Eye (tissue), 1 donor: ENCODE results near the gene STIM1.
"Not testable (repeated sequence)": the region's sequence is repeated elsewhere in the genome, so short reads cannot be mapped to it uniquely, and the experiment has no call there.

ENCODE experiments used
- DNase-seq: peaks from one replicate; pipeline ENCODE4 v3.0.0-alpha.2; 2015

The STIM1 gene

DNA sequence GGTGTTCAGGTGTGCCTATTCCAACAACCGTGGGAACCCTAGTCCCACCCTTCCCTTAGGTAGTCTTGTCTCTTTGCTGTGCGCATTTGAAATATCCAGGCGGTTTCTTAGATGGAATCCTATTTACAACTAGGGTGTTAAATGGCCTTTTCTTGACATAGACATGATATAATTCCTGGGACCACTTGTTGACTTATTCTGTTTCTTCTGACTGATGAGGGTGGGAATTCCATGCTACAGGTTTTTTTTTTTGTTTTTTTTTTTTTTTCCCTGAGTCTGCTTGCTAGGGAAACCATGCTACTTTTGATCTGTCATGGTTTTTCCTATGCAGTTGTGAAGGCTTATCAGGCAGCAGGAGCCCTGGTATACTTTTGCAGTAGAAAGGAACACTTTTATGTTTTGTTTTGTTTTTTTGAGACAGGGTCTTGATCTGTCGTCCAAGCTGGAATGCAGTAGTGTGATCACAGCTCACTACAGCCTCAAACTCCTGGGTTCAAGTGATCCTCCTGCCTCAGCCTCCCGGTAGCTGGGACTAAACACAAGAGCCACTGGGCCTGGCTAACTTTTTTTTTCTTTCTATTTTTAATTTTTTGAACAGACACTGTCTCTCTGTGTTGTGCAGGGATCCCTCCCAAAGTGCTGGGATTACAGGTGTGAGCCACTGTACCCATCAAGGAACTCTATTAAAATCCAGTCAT lies 1.5 kb downstream of the STIM1 start:
- DNase-seq: no peak

DNA sequence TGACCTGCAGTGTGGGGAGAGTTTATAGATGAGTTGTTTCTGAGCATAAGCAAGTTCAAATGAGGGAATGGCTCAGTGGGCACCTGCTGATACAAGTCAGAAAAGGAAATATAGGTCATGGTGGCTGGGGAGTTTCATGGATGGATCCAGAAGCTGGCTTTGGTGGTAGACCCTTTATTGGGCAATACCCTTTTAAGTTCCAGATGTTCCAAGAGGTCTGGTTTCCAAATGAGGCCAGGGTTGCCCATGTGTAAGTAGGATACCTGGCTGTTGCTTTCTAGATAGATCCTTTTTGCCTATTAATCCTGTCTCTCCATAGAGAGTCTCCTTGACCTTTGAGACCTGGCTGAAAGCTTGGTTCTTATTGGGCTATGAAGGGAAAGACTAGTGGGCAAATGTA lies 2.2 kb downstream of the STIM1 start:
- no peak for DNase-seq

DNA sequence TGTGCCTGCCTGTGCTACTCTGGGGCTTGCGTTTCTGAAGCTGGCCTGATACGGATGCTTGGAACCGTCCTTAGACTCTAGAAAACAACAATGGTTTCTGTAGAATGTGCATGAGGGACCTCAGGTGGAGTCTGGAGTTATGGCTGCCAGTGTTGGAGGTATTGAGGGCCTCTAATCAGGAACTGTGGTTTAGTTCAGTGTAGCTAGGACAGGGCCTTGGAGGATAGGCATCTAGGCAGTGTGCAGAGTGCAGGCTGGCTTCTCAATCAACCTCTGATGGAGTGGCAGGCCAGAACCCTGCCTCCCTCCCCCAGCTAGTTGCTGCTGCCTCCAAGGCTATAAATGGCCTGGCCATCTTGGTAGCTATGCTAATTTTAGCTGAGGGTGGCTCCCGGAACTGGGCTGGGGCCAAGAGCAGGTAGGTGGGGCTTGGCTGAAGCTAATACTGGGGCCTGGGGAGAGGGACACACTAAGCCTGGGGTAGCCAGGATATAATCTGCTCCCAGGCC lies 4.0 kb downstream of the STIM1 start:
- DNase-seq: no peak

DNA sequence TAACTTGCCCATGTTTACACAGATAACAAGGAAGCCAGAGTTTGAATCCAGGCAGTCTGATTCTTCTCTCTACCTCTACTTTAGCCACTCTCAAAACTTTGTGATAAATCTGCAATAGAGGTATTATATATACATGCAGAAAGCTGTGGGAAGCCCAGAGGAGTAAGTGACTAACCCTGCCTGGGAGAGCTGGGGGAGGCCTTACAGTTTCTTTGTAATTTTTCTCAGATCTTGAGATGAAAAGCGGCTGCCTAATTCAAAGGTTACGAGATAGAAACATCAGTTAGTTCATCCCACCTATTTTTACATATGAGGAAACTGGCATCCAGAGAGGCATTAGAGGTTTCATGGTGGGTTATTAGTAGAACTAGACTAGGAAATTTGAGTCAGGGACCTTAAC lies 4.9 kb downstream of the STIM1 start:
- no peak for DNase-seq

DNA sequence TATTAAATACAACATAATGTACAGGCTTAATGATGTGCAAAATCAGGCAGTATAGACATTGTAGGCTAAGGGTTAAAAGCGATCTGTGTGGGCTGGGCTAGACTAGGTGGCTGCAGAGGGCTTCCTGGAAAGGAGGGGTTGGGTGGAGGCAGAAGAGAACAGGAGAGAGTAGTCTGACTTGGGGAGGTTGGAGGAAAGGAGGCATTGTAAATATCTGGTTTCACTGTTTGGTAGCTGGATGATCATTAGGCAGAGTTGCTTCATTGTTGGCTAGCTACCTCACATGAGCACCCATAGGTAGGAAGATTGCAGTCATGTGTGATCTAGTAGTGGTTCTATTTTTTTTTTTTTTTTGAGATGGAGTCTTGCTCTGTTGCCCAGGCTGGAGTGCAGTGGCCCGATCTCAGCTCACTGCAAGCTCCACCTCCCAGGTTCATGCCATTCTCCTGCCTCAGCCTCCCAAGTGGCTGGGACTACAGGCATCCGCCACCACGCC lies 5.5 kb downstream of the STIM1 start:
- not testable (repeated sequence) for DNase-seq

DNA sequence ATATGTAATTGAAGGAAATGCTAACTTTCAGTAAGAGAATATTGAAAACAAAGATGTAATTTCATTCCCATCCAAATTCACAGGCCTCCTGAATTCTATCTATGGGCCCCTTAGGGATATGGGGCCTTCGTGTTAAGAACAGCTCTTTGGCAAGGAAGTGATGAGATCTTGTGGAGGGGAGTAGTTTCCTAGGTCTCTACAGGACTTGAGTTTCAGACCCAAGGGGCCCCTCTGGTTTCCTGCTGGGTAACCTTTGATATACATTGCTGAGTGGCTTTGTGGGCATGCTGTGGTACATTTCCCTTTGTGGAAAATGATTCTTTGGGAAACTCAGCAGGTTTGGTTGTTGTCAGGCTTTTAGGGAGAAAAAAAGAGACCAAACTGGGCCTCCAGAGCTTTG lies 6.2 kb downstream of the STIM1 start:
- DNase-seq: no peak

DNA sequence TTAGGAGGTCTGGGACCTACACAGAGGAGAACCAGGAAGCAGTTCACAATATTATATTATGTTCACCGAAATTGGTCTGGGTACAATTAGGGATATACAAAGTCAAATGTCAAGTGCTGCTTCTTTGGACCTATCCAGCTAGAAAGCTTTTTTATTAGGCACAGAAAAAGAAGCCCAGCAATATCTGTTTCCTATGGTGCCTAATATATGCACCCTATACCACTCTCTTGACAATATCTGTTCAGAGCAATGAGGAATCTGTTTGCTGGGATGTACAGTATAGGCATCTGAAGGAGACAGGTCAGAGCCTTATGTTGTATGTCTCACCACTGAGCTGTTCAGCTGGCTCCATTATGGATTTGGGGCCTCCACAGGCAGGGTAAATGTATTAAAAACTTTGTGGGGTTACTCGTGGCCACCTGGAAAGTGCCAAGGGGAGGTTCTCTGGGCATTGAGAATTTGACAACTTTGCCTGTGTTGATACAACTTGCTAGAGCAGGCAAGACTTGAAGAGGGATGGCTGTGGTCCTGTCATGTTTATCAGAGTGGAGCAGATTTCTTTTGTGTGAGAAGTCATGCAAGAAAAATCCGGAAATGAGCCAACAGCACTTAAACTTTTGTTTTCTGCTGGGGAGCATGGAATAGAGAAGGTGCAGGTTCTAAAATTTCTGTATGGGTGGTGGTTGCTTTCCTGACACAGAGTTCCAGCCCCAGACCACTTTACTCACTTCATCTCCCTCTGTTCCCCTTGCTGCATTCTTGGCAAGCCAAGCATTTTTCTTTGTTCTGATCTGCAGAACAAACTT lies 10.1 kb downstream of the STIM1 start:
- DNase-seq: peak; percentile 45

DNA sequence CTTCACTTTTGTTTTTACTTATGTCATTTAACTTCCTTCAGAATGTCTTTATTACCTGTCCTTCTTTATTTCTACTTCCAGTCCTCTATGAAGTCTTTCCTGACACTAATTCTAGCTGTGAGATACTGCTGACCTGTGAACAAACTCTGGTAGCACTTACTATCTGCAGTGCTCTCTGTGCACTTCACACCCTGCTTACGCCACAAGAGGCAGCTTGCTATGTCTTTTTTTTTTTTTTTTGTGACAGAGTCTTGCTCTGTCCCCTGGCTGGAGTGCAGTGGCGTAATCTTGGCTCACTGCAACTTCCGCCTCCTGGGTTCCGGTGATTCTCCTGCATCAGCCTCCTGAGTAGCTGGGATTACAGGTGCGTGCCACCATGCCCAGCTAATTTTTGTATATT lies 10.7 kb downstream of the STIM1 start:
- no peak for DNase-seq

DNA sequence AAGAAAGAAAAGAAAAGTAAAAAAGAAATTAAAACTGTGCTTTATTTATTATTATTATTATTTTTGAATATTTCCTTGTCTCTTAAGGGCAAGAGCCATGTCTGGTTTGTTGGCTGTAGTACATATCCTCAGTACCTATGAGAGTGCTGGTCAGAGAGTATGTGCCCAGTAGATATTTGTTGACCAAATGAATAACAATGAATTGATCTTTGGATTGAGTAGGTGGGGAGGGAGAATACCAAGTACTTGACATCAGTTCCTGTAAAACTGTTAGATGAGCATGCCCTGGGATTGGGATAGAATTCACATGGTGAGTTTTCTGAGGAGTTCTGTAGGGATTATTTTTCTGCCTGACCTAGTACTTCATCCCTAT lies 11.4 kb downstream of the STIM1 start:
- no peak for DNase-seq

DNA sequence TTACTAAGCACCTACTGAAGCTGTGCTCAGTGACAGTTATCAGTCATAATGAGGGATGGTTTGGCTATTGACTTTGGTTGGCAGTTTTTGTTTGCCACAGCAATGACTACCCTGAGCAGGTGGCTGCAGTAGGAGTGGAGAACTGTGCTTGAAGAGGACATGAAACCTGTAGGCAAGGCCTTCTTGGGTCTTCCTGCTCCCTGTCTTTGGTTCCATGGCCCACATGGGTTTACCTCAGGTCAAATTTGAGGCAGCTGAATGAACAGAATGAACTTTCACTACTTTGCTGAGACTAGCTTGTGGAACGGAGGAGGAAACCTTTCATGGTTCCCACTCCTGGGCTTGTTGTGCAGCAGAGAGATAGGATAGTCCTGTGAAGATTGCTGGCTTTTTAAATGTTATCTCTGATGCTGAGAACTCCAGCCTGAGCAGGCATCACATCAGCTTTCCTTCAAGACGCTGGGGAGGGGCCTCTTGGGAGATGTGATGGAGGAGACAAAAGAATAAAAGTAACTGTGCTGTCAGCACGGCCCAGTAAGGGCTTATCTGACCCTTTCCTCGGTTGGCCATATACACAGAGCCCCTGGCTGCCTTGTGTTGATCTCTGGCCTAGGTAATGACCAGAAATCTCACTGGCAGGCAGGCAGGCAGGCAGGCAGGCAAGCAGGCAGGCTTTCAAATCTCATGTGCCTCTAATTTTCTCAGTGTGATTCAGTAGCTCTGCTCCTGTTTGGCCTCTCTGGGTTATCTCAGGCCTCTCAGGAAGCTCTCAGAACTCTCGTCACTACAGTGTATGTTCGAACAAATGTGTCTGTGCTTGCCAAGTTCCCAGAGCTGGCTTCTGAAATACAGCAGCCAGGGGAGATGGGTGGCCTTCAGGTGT lies 12.0 kb downstream of the STIM1 start:
- DNase-seq: peak; percentile 32

DNA sequence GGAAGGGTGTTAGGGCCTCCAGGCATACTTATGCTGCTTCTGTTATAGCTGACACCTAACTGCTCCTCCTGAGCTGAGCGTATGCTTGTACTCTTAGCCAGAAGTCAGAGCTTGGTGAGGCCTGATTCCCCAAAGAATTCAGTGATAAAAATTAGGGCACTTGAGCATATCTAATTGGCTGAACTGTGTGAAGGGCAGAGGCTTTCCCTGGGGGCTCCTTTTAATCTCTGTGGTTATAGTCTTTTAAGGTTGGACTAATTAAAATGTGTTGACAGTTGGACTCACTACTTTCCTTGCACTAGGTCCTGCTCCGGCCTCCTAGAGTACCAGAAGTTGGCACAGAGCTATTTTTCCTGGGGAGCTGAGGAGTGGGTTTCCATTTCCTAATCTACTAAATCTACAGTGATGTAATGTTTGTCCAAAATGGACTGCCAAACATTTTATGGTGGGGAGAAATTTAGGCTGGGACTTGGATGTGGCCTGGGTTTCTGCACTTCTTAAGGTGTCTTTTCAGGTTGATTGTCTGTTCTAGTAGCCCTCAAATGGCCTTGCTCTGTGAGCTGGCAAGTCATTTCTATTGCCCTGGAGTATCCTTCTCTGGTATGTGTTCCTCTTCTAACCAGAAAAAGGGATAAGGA lies 18.4 kb downstream of the STIM1 start:
- peak; percentile 67 for DNase-seq

DNA sequence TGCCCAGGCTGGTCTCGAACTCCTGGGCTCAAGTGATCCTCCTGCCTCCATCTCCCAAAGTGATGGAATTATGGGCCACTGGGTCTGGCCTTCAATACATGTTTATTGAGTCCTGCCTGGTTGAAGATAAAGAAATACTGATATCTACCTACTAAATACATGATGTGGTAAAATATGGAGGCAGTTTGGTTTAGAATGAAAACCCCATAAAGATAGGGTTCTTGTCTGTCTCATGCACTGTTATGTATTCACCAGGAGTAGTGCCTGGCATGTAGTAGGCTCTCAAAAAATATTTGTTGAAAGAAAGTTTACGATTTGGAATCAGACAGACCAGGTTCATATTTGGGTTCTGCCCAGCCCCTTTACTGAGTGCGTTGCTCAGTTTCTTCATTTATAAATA lies 21.1 kb downstream of the STIM1 start:
- DNase-seq: no peak

DNA sequence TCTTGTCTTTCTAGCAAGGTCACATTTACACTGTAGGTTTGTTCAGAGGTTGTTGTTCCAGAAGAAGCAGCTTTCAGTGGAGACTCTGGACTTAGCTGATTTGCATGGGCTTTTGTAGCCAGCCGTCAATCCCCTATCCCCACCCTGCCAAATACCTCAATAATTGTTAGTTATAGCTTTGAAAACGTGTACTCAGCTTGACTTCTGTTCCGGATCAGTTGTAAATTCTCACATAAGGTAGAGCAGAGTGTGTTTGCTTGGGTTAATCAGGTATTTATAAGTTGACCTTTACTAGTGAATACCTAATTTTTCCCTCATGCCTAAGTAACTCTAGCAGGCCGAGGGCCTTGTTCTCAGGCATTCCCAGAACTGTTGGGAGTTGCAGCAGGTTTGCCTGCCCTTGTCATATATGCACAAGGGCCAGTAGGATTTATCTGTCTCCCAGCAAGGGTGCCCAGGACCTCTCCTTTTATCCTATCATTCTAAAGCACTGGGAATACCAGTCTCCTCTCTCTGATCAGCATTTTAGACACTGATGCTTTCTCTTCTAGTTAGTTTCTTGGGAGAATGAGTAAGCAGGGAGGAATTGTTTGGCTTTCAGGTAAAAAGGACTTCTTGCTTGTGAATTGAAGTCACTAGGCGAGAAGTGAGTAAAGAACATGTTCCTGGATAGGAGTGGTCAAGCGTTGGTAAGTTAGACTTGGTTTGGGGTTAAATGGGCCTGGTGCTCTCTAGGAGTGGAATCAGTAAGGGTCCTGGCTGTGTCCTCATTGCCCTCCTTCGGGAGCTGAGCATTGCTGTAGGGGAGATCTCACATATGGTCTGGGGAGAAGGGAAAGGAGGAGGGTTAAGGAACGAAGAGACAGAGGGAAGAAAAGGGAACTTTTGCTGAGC lies 22.1 kb downstream of the STIM1 start:
- DNase-seq: no peak

DNA sequence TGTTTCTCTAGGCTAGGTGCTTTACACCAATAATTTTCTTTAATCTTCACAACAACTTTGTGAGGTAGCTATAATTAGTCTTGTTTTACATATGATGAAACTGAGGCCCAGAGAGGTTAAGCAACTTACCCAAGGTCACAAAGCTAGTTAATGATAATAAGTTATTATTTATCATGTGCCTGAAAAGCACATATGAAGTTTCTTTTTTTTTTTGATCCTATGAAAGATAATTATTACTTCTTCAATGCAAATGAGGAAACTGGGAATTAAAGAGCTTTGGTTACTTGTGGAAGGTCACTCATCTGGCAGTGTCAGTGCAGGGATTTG lies 22.8 kb downstream of the STIM1 start:
- DNase-seq: no peak

DNA sequence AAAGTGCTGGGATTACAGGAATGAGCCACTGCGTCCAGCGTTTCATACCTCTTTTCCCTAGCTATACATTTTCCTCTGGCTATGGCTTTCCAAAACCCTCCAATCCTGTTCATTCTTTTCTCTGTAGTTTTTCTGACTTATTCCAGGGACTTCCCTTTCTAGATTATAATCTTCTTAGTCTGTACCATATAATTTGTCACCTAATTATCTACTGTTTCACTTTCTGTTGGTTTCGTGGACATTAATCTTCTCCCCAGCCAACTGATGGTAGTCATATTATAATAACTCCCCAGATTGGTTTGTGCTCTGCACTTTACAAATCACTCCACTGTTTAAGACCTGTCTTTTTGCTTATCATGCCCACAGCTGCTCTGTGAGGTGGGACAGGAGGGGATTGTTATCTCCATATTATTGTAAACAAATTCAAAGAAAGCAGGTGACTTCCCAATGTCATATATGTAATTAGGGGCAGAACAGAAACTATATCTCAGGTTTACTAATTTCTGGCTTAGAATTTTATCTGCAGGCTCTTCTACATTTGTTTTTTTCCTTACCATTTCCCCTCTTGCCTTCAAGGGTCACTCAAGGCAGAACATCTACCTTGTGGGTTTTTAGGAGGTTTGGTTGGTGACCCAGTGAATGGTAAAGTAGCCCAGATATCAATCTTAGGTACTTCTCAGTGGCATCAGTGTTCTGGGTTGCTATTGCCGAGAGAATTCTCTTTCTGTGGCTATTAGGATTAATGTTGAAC lies 23.9 kb downstream of the STIM1 start:
- DNase-seq: no peak

DNA sequence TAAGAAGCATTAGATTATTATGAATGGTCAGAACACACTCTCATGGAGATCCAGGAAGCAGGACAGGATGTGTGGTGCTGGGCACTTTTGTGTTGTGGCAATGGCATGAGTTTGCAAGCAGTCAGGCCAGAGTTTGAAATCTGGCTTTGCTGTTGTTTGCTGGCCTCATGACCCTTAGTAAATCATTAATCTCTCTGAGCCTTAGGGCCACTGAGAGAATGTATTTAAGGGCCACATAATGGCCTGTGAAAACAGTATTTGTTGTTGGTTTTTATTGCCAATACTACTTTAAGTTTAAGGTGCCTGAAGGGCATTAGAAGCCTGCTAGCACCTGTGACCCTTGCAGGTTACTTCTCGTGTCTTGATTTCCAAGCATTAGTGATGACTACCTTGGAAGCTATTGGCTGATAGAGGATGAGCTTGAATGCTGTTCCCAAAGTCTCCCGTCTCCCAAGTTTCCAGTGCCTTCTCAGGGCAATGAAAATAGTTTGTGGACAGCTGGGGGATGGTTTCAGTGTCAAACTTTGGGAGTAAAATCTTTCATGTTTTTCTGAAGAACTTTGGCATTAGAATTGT lies 24.6 kb downstream of the STIM1 start:
- DNase-seq: no peak

DNA sequence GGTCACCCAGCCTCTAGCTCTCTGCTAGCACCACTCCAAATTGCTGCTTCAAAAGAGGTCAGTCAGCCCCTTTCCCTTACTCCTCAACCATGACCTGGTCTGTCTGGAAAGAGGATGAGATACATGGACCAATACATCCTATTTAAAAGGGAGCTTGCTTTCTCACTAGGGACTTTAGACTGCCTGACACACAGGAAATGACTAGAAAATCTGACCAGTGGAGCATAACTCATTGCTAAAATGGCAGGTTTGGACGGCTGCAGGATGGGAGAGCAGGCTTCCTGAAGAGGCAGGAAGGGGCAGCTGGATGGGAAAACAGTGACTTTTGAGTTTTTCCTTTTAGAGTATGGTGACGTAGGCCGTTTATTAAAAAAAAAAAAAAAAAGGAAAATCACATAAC lies 25.3 kb downstream of the STIM1 start:
- DNase-seq: peak; percentile 29

DNA sequence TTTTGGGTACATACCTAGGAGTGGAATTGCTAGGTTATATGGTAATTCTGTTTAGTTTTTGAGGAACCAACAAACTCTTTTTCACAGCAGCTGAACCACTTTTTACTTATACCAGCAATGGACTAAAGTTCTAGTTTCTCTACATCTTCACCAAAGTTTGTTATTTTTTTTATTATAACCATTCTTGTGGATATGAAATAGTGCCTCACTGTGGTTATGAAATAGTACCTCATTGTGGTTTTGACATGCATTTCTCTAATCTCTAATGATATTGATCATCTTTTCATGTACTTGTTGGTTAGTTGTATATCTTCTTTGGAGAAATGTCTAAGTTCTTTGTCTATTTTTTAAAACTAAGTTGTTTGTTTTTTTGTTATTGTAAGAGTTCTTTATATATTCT lies 27.2 kb downstream of the STIM1 start:
- no peak for DNase-seq

DNA sequence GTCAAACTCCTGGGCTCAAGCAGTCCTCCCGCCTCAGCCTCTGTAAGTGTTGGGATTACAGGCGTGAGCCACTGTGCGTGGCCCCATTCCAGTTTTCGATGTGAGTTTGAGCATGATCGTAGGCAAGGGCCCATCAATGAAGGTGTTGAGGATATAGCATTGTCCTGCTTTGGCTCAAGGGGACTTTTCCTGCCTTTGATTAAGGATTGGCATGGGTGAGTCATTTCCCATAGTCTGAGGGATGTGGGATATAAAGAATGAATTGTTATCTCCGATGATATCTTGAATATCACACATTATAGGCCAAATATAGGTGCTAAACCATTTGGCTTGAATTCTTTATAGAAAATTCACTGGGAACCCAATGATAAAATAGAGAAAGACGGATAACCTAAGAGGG lies 30.4 kb downstream of the STIM1 start:
- no peak for DNase-seq

DNA sequence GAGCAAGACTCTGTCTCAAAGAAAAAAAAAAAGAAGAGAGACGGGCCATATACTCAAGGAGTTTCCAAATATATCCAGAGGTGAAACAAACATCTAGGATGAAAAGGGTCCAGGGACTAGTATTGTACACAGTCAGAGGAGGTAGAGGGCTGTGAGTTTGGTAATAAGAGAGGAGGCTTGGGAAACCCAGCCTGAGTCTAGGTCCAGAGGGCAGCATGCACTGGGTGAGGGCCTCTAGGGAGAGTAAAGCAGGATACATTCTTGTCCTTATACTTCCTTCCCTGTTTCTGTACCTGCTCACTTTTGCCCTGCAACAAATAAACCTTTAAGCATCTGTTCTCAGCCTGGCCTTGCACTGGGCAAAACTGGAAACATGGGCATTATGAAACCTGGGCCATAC lies 31.5 kb downstream of the STIM1 start:
- DNase-seq: no peak

DNA sequence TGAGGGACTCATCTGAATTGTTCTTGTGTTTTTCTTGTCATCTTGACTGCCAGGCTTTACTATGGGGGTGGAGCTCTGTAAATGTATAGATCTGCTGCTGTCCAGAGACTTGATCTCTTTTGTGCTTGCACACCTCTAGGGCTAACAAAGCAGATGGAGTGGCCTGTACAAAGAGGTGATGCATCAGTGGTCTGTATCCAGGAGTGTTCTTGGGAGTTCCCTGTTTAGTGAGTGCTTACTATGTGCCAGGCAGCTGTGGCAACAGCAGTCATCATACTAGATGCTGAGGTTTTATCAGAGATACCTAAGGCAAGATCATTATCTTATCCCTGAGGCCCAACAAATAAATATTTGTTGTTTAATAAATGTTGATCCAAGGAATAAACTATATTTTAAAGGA lies 33.4 kb downstream of the STIM1 start:
- no peak for DNase-seq
